IPS-20b (cell line): ENCODE results near the gene SOX18.

Experiments used
- H3K27ac ChIP-seq: one replicate; pipeline ENCODE4 v1.5.1; 2013; ENCODE audit warnings: low read length
- H3K27me3 ChIP-seq: 2 replicates; pipeline ENCODE4 v1.6.1; 2013; ENCODE audit warnings: mild to moderate bottlenecking, low read length, inconsistent platforms; ENCODE audit not compliant: insufficient read depth
- H3K36me3 ChIP-seq: 2 replicates; pipeline ENCODE4 v1.6.1; 2013; ENCODE audit warnings: low read depth, mild to moderate bottlenecking, inconsistent platforms, low read length, moderate library complexity; ENCODE audit not compliant: insufficient read depth
- H3K4me1 ChIP-seq: 2 replicates; pipeline ENCODE4 v1.6.1; 2013; ENCODE audit warnings: mild to moderate bottlenecking, control low read depth, inconsistent platforms, low read length, moderate library complexity; ENCODE audit not compliant: insufficient read depth
- H3K4me3 ChIP-seq: 2 replicates; pipeline ENCODE4 v1.5.1; 2013; ENCODE audit warnings: mild to moderate bottlenecking, low read length, inconsistent platforms
- H3K9ac ChIP-seq: 2 replicates; pipeline ENCODE4 v1.6.1; 2013; ENCODE audit warnings: low read depth, mild to moderate bottlenecking, inconsistent platforms, low read length, moderate library complexity
- H3K9me3 ChIP-seq: 2 replicates; pipeline ENCODE4 v1.6.1; 2013; ENCODE audit warnings: mild to moderate bottlenecking, low read depth, low read length, inconsistent platforms; ENCODE audit not compliant: insufficient read depth

Gene SOX18

GRCh38 chr20:64053841-64054661 is 4.6 kb upstream of the SOX18 start:
- peaks cover 34% of the 10 kb centered on the region for H3K27me3 ChIP-seq
- H3K9ac ChIP-seq = no peak overlapping the region
- peaks cover 4% of the 10 kb centered on the region; the same call in 1 of the 2 replicates for H3K4me1 ChIP-seq
- H3K27ac ChIP-seq = no peak overlapping the region
- H3K36me3 ChIP-seq = no peaks in the 10 kb centered on the region
- H3K9me3 ChIP-seq = no peaks in the 10 kb centered on the region
- H3K4me3 ChIP-seq = no peak overlapping the region

- Histone ChIP-seq H3K27ac (no peak overlapping the region), H3K4me3 (no peak overlapping the region), H3K9me3 (no peaks in the 10 kb centered on the region), H3K36me3 (no peaks in the 10 kb centered on the region), H3K27me3 (peaks cover 42% of the 10 kb centered on the region), H3K9ac (no peak overlapping the region), H3K4me1 (peaks cover 4% of the 10 kb centered on the region; the same call in 1 of the 2 replicates)
These were observed 3.8 kb upstream of the SOX18 start for GRCh38 chr20:64052987-64053840.

GRCh38 chr20:64052326-64052722 is 2.9 kb upstream of the SOX18 start:
- Histone ChIP-seq H3K4me1 (peaks cover 4% of the 10 kb centered on the region; the same call in 1 of the 2 replicates), H3K27me3 (peaks cover 51% of the 10 kb centered on the region)

GRCh38 chr20:64051561-64052325 is 2.3 kb upstream of the SOX18 start:
- Histone ChIP-seq H3K9ac (no peak overlapping the region), H3K36me3 (no peaks in the 10 kb centered on the region), H3K4me1 (peaks cover 4% of the 10 kb centered on the region; the same call in 1 of the 2 replicates), H3K27me3 (peaks cover 57% of the 10 kb centered on the region), H3K4me3 (no peak overlapping the region), H3K9me3 (no peaks in the 10 kb centered on the region), H3K27ac (no peak overlapping the region)

More at GRCh38 chr20:64052326-64052722, 2.9 kb upstream of the SOX18 start:
- H3K9me3 ChIP-seq = no peaks in the 10 kb centered on the region
- no peaks in the 10 kb centered on the region for H3K36me3 ChIP-seq
- no peak overlapping the region for H3K9ac ChIP-seq
- H3K4me3 ChIP-seq = no peak overlapping the region
- H3K27ac ChIP-seq = no peak overlapping the region

- H3K27me3 ChIP-seq = peaks cover 64% of the 10 kb centered on the region
- H3K9ac ChIP-seq = no peak overlapping the region
- H3K27ac ChIP-seq = no peak overlapping the region
- no peaks in the 10 kb centered on the region for H3K36me3 ChIP-seq
- H3K4me1 ChIP-seq = peaks cover 4% of the 10 kb centered on the region; the same call in 1 of the 2 replicates
- H3K4me3 ChIP-seq = no peak overlapping the region
- H3K9me3 ChIP-seq = no peaks in the 10 kb centered on the region
These were observed 1.6 kb upstream of the SOX18 start for GRCh38 chr20:64051033-64051452.

GRCh38 chr20:64050261-64051032 is 1.0 kb upstream of the SOX18 start:
- H3K27ac ChIP-seq = no peak overlapping the region
- no peaks in the 10 kb centered on the region for H3K9me3 ChIP-seq
- peaks cover 4% of the 10 kb centered on the region; the same call in 1 of the 2 replicates for H3K4me1 ChIP-seq
- H3K27me3 ChIP-seq = peaks cover 70% of the 10 kb centered on the region
- H3K36me3 ChIP-seq = no peaks in the 10 kb centered on the region
- no peak overlapping the region for H3K4me3 ChIP-seq
- H3K9ac ChIP-seq = no peak overlapping the region

- Histone ChIP-seq H3K9me3 (no peaks in the 10 kb centered on the region), H3K9ac (no peak overlapping the region), H3K27me3 (peaks cover 76% of the 10 kb centered on the region), H3K36me3 (no peaks in the 10 kb centered on the region), H3K4me1 (peaks cover 4% of the 10 kb centered on the region; the same call in 1 of the 2 replicates), H3K4me3 (no peak overlapping the region), H3K27ac (no peak overlapping the region)
These were observed 430 bp upstream of the SOX18 start for GRCh38 chr20:64049878-64050260.

DNA sequence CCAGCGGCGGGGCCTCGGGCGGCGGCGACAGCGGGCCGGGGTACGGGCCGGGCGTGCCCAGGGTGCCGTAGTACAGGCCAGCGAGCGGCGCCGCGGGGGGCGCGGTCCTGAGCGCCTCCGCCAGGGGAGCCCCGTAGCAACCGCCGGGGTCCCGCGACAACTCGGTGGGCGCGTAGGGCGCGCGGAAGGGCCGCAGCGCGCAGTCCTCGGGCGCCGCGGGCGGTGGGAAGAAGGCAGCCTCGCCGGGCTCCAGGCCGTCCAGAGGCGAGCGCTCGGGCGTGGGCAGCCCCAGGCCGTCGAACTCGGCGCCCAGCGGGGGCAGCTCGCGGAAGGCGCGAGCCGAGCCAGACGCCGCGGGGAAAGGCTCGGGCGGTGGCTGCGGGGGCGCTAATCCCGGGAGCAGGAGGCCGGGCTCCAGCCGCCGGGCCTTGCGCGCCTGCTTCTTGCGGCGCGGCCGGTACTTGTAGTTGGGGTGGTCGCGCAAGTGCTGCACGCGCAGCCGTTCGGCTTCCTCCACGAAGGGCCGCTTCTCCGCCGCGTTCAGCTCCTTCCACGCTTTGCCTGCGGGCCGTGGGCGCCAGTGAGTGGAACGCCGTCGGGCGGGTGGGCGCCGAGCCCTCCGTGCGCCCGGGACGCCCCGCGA is 916 bp downstream of the SOX18 start:
- Histone ChIP-seq H3K4me1 (no peaks in the 10 kb centered on the region), H3K36me3 (no peaks in the 10 kb centered on the region), H3K27me3 (peaks cover 89% of the 10 kb centered on the region)

GRCh38 chr20:64047968-64048401 is 1.5 kb downstream of the SOX18 start:
- no peaks in the 10 kb centered on the region for H3K4me1 ChIP-seq
- peak overlapping the region; percentile 26; the same call in 1 of the 2 replicates for H3K4me3 ChIP-seq
- H3K9ac ChIP-seq = no peak overlapping the region
- no peaks in the 10 kb centered on the region for H3K36me3 ChIP-seq
- H3K27me3 ChIP-seq = peaks cover 95% of the 10 kb centered on the region
- H3K27ac ChIP-seq = no peak overlapping the region
- H3K9me3 ChIP-seq = no peaks in the 10 kb centered on the region

More for the DNA sequence above, 916 bp downstream of the SOX18 start:
- no peaks in the 10 kb centered on the region for H3K9me3 ChIP-seq
- no peak overlapping the region for H3K27ac ChIP-seq
- H3K9ac ChIP-seq = no peak overlapping the region
- peak overlapping the region; percentile 26; the same call in 1 of the 2 replicates for H3K4me3 ChIP-seq

GRCh38 chr20:64047046-64047389 is 2.4 kb downstream of the SOX18 start:
- Histone ChIP-seq H3K4me3 (no peak overlapping the region), H3K36me3 (no peaks in the 10 kb centered on the region), H3K4me1 (no peaks in the 10 kb centered on the region), H3K27ac (no peak overlapping the region), H3K27me3 (peaks cover 93% of the 10 kb centered on the region), H3K9me3 (no peaks in the 10 kb centered on the region), H3K9ac (no peak overlapping the region)
